ENCODE results near the gene AGTR1. TPM values are rescaled to one million over a fixed set of nuclear protein-coding genes. Genes with fewer than 3 reads are reported as not detected.

Gene AGTR1
- total and polyA plus RNA-seq, 10 of the 15 experiments (the other 5 are each of a cell fraction or from before 2014, with no cell fraction given) = not detected

GRCh38 chr3:148728753-148729152, 31.1 kb downstream of the AGTR1 start (continued):
- no peak for TF ChIP-seq ZNF687 (IDR thresholded peaks at IDR 0.05)
- no peak for TF ChIP-seq NR2F1 (conservative IDR thresholded peaks at IDR 0.05)

- H3K79me2 ChIP-seq (ENCODE audit: control insufficient read depth, insufficient read depth, low read length) = no peaks in the 10 kb centered on the region
- H3K9me3 ChIP-seq (replicated peaks; ENCODE audit: control insufficient read depth, insufficient read depth, low read length) = no peaks in the 10 kb centered on the region
- ChIA-PET SMC1A (ENCODE audit: uncharacterized antibody, unreplicated experiment) (no interaction called here), RAD21 (ENCODE audit: unreplicated experiment) (no interaction called here), POLR2A (no interaction called here), CTCF (interaction anchor here (1.2 kb wide), 1 partner anchor 9 kb away, joined by 4 read pairs; no protein-coding TSS in a partner anchor)
- H2AFZ ChIP-seq (ENCODE audit: control insufficient read depth, low read depth, low read length) = no peak overlapping the region
- no peak for DNase-seq (ENCODE audit: low read depth, low spot score)
- H3K27me3 ChIP-seq (replicated peaks in 1 of 2; ENCODE audit: control insufficient read depth in 2 of 2, insufficient read depth in 2 of 2, low read length in 1 of 2) = no peaks in the 10 kb centered on the region
- no peak overlapping the region for H3K4me2 ChIP-seq (ENCODE audit: control insufficient read depth, insufficient read depth)
- 39% methylated on average over 5 of the region's 5 CpGs for WGBS (ENCODE audit: insufficient coverage, insufficient replicate concordance, low lambda C conversion rate, missing lambda C conversion rate)
- no peaks in the 10 kb centered on the region for H3K4me1 ChIP-seq (ENCODE audit: control insufficient read depth, insufficient read depth, low read length)
- ATAC-seq = no peak
- no TSS peak for BruUV-seq (replicated peaks)
- H4K20me1 ChIP-seq (ENCODE audit: control insufficient read depth, insufficient read depth) = no peaks in the 10 kb centered on the region
- no peak for FAIRE-seq
- no peak overlapping the region for H3K9ac ChIP-seq (ENCODE audit: control insufficient read depth, insufficient read depth, low read length)
- no peak overlapping the region for H3K4me3 ChIP-seq
- no peaks in the 10 kb centered on the region for H3K36me3 ChIP-seq (ENCODE audit: control insufficient read depth in 2 of 2, insufficient read depth in 2 of 2, low read length in 1 of 2)
- H3K27ac ChIP-seq (ENCODE audit: control insufficient read depth, insufficient read depth) = no peak overlapping the region
- in situ Hi-C loops (cut with MboI) (no loop called here), intact Hi-C loops (cut with micrococcal nuclease; ENCODE audit: unreplicated experiment) (no loop called here)
- TF ChIP-seq RFX5 (IDR thresholded peaks at IDR 0.05; ENCODE audit: low read depth, low read length) = no peak
- TF ChIP-seq FOXK2 (IDR thresholded peaks at IDR 0.05) = no peak
- no peak for TF ChIP-seq CBX3 (IDR thresholded peaks at IDR 0.05; ENCODE audit: borderline replicate concordance, low read depth)
- TF ChIP-seq CREM (IDR thresholded peaks at IDR 0.05; ENCODE audit: low read depth) = no peak
- TF ChIP-seq SREBF2 (IDR thresholded peaks at IDR 0.05; ENCODE audit: low read length) = no peak
- TF ChIP-seq CHD2 (IDR thresholded peaks at IDR 0.05; ENCODE audit: borderline replicate concordance, low read depth, low read length) = no peak
- TF ChIP-seq RELB (IDR thresholded peaks at IDR 0.05; ENCODE audit: low read depth) = no peak
- TF ChIP-seq ELK1 (IDR thresholded peaks at IDR 0.05; ENCODE audit: low read depth, low read length) = no peak
- TF ChIP-seq ZNF622 (IDR thresholded peaks at IDR 0.05) = no peak
- no peak for TF ChIP-seq PML (IDR thresholded peaks at IDR 0.05; ENCODE audit: low read length)
- no peak for TF ChIP-seq SREBF1 (IDR thresholded peaks at IDR 0.05; ENCODE audit: low read length)
- no peak for TF ChIP-seq ZNF687 (IDR thresholded peaks at IDR 0.05)
These were observed 31.9 kb downstream of the AGTR1 start for GRCh38 chr3:148729476-148730055.
